Adrenal gland (tissue), 12 donors: ENCODE data around the gene RLN3. TPM values are rescaled to one million over a fixed set of nuclear protein-coding genes. Genes with fewer than 3 reads are reported as not detected.

Source experiments
- DNase-seq, 7 donors: peaks; one replicate each; pipeline ENCODE4 v3.0.0-alpha.2; 2019 to 2020
- H3K27ac ChIP-seq, 5 donors: fragments of 200-600 bp; sonication (generic) in 4 of 5; 1 replicate in 3 of 5; 2 replicates in 2 of 5; pipeline versions ENCODE4 v1.5.1 to v1.8.0; 2016 to 2020; ENCODE audit warnings: mild to moderate bottlenecking in 1 of 5
- H3K27me3 ChIP-seq: fragments of 200-600 bp; 2 replicates; pipeline ENCODE4 v1.8.0; 2021
- H3K36me3 ChIP-seq, 2 donors: fragments of 200-600 bp; replicated peaks in 1 of 2; 1 replicate in 1 of 2; 2 replicates in 1 of 2; pipeline versions ENCODE4 v1.5.1 to v1.8.0; 2018 to 2022
- H3K4me1 ChIP-seq, 2 donors: fragments of 200-600 bp; replicated peaks in 1 of 2; 1 replicate in 1 of 2; 2 replicates in 1 of 2; pipeline versions ENCODE4 v1.5.1 to v1.8.0; 2018 to 2021
- H3K4me3 ChIP-seq, 4 donors: fragments of 200-600 bp; sonication (generic) in 3 of 4; one replicate each; pipeline ENCODE4 v1.5.1; 2016 to 2018
- H3K9me3 ChIP-seq, 3 donors: fragments of 200-600 bp; sonication (generic) in 1 of 3; replicated peaks in 1 of 3; 1 replicate in 2 of 3; 2 replicates in 1 of 3; pipeline versions ENCODE4 v1.5.1 to v1.8.0; 2016 to 2021
- CTCF ChIP-seq, 6 experiments: fragments of 450-650 bp in 4 of 6; fragments of 200-600 bp in 2 of 6; sonication (generic) in 1 of 6; IDR thresholded peaks; 1 replicate in 5 of 6; 2 replicates in 1 of 6; pipeline versions ENCODE4 v1.5.1 to v1.8.0; 2016 to 2021; ENCODE audit warnings: antibody characterized with exemption in 6 of 6, mild to moderate bottlenecking in 2 of 6, moderate library complexity in 1 of 6
- POLR2A ChIP-seq, 2 donors: fragments of 450-650 bp; IDR thresholded peaks; one replicate each; pipeline ENCODE4 v1.6.1; 2017; ENCODE audit warnings: antibody characterized with exemption in 2 of 2, mild to moderate bottlenecking in 2 of 2, moderate library complexity in 1 of 2
- WGBS, 4 donors: extraction: QIAGEN DNeasy Blood & Tissue Kit in 2 of 4; methylation state at CpG; one replicate each; pipeline versions ENCODE4 v1.1.5 to v1.1.7; 2013 to 2017; 5-methylcytosine and 5-hydroxymethylcytosine counted together
- intact Hi-C, 2 donors: fragments of 100-400 bp; cut with DNase I; formaldehyde crosslinking; loops; one replicate each; pipeline versions ENCODE4 v1.14.1 to v1.15.0; 2022 to 2023
- polyA plus RNA-seq, 3 donors: library from polyadenylated mRNA; stranded (reverse); fragments of 200-250 nt in 2 of 3; fragments of 350-450 nt in 1 of 3; fragmentation: Illumina TruSeq in 1 of 3; extraction: RNeasy Lipid Tissue Mini Kit (QIAGEN cat#74804) in 1 of 3; gene quantifications; one replicate each; pipeline ENCODE4 v1.2.3, GENCODE V29; 2013 to 2014
- total RNA-seq, 9 donors: library from RNA; depleted of rRNA in 4 of 9; stranded (reverse); fragments of >200 nt in 4 of 9; fragments of 120-200 nt in 1 of 9; fragmentation: NEBNext Ultra II Directional in 1 of 9; extraction: Animal tissue kit (Norgen Biotek cat#: 25700) in 1 of 9; gene quantifications; one replicate each; pipeline versions ENCODE4 v1.1.0 to v1.2.4, GENCODE V29; 2013 to 2023
- donor health status: healthy with polysubstance abuse.
- donor health status: Bipolar disorder and iron deficiency.
- donor health status: DM: yes; HTN: yes; CAD: no.
- donor health status: DM: no; HTN: no; CAD: no.
- donor health status: DM: no; HTN: no; CAD: no.
- donor health status: DM: yes; HTN: yes; CAD: no.

Gene RLN3
- total and polyA plus RNA-seq, 12 donors: not detected

- intact Hi-C loops: no loop called here
- 90 to 95% (median 93%) methylated on average over 5 to 17 of the region's 17 CpGs for WGBS, 4 donors
Observed at GRCh38 chr19:13981988-13982501, 45.9 kb upstream of the RLN3 start.

DNA sequence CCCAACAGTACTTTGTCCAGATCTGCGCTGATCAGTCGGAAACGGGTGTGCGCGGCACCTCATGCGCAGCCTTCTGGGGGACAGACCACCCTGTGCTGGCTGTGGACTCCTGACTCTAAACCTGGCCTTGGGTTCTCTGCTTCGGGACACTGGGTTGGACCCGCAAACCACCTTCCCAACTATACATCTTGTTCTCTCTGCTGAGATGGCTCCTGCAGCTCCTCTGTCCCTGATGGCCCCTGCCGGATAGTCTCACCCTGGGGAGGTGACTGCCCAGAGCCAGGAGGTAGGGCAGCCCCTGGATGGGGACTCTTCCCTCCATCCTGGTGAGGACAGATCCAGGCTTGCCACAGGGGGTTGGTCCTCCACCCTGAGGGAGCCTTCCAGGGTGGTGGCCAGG, 45.2 kb upstream of the RLN3 start:
- TF ChIP-seq POLR2A (IDR thresholded peaks at IDR 0.05): no peak
- TF ChIP-seq CTCF (IDR thresholded peaks at IDR 0.05): no peak
- no peaks in the 10 kb centered on the region for H3K36me3 ChIP-seq
- peaks cover 21 to 29% of the 10 kb centered on the region in 2 donors for H3K4me1 ChIP-seq
- WGBS, 4 donors: 96 to 97% (median 97%) methylated on average over 8 to 9 of the region's 9 CpGs
- no peak overlapping the region for H3K4me3 ChIP-seq
- H3K27ac ChIP-seq: no peak overlapping the region
- H3K9me3 ChIP-seq: no peaks in the 10 kb centered on the region
- no peak for DNase-seq
- intact Hi-C loops: no loop called here
- H3K27me3 ChIP-seq: no peaks in the 10 kb centered on the region

More at GRCh38 chr19:13981988-13982501, 45.9 kb upstream of the RLN3 start:
- Histone ChIP-seq H3K4me1 (peaks cover 13 to 22% of the 10 kb centered on the region in 2 donors), H3K9me3 (no peaks in the 10 kb centered on the region), H3K27me3 (no peaks in the 10 kb centered on the region), H3K36me3 (no peaks in the 10 kb centered on the region), H3K27ac (no peak overlapping the region), H3K4me3 (no peak overlapping the region)
- TF ChIP-seq CTCF (IDR thresholded peaks at IDR 0.05) (no peak), POLR2A (IDR thresholded peaks at IDR 0.05) (no peak)
- no peak for DNase-seq

- 77 to 100% (median 85%) methylated on average over 1 to 21 of the region's 21 CpGs for WGBS, 4 donors
- no peak for DNase-seq
- H3K9me3 ChIP-seq: no peaks in the 10 kb centered on the region
- H3K4me1 ChIP-seq: peaks cover 21 to 29% of the 10 kb centered on the region in 2 donors
- H3K27me3 ChIP-seq: no peaks in the 10 kb centered on the region
- no peak overlapping the region for H3K27ac ChIP-seq
- TF ChIP-seq POLR2A (IDR thresholded peaks at IDR 0.05) (no peak), CTCF (IDR thresholded peaks at IDR 0.05) (no peak)
- intact Hi-C loops: no loop called here
- no peaks in the 10 kb centered on the region for H3K36me3 ChIP-seq
- no peak overlapping the region for H3K4me3 ChIP-seq
Observed at GRCh38 chr19:13983213-13983889, 44.6 kb upstream of the RLN3 start.

- TF ChIP-seq CTCF (IDR thresholded peaks at IDR 0.05) (no peak), POLR2A (IDR thresholded peaks at IDR 0.05) (no peak)
- H3K27ac ChIP-seq: no peak overlapping the region
- no peaks in the 10 kb centered on the region for H3K27me3 ChIP-seq
- intact Hi-C loops: no loop called here
- no peaks in the 10 kb centered on the region for H3K9me3 ChIP-seq
- peaks cover 13 to 26% of the 10 kb centered on the region in 2 donors for H3K4me1 ChIP-seq
- H3K36me3 ChIP-seq: no peaks in the 10 kb centered on the region
- 76 to 86% (median 80%) methylated on average over 8 to 15 of the region's 15 CpGs for WGBS, 4 donors
- H3K4me3 ChIP-seq: no peak overlapping the region
- no peak for DNase-seq
Observed at GRCh38 chr19:13984186-13984585, 43.8 kb upstream of the RLN3 start.
